Endodermal cell (in vitro differentiated cells): Measurements from ENCODE around the gene PKM. TPM values are rescaled to one million over a fixed set of nuclear protein-coding genes. Genes with fewer than 3 reads are reported as not detected.

Experiments used
- DNase-seq: peaks from one replicate; pipeline ENCODE4 v3.0.0-alpha.2; 2017
- H3K27ac ChIP-seq: 2 replicates; pipeline ENCODE4 v1.5.1; 2013; ENCODE audit warnings: mild to moderate bottlenecking, low read depth, low read length, moderate library complexity
- H3K27me3 ChIP-seq: 2 replicates; pipeline ENCODE4 v1.6.1; 2013; ENCODE audit warnings: mild to moderate bottlenecking, low read length, moderate library complexity; ENCODE audit not compliant: insufficient read depth, control insufficient read depth, poor library complexity, severe bottlenecking
- H3K36me3 ChIP-seq: 2 replicates; pipeline ENCODE4 v1.7.0; 2013; ENCODE audit warnings: mild to moderate bottlenecking, low read length, moderate library complexity; ENCODE audit not compliant: control insufficient read depth, insufficient read depth
- H3K4me1 ChIP-seq: one replicate; pipeline ENCODE4 v1.7.0; 2013; ENCODE audit warnings: low read length; ENCODE audit not compliant: control insufficient read depth, insufficient read depth
- H3K4me3 ChIP-seq: 2 replicates; pipeline ENCODE4 v1.5.1; 2013; ENCODE audit warnings: mild to moderate bottlenecking, low read length, moderate library complexity
- H3K9ac ChIP-seq: 2 replicates; pipeline ENCODE4 v1.6.1; 2013; ENCODE audit warnings: mild to moderate bottlenecking, low read length, moderate library complexity; ENCODE audit not compliant: poor library complexity, severe bottlenecking; ENCODE audit errors: extremely low read depth
- H3K9me3 ChIP-seq: 2 replicates; pipeline ENCODE4 v1.6.1; 2013; ENCODE audit warnings: mild to moderate bottlenecking, low read length, moderate library complexity; ENCODE audit not compliant: control insufficient read depth
- H3K27ac Mint-ChIP-seq: 2 replicates; pipeline ENCODE4 v1.8.0; 2020; ENCODE audit warnings: mixed read lengths
- H3K27me3 Mint-ChIP-seq: 2 replicates; pipeline ENCODE4 v1.8.0; 2021; ENCODE audit warnings: mild to moderate bottlenecking, mixed read lengths; ENCODE audit not compliant: insufficient read depth
- H3K36me3 Mint-ChIP-seq: 2 replicates; pipeline ENCODE4 v1.8.0; 2020; ENCODE audit warnings: low read depth, mixed read lengths
- H3K4me1 Mint-ChIP-seq: 2 replicates; pipeline ENCODE4 v1.8.0; 2020; ENCODE audit warnings: mixed read lengths
- H3K4me3 Mint-ChIP-seq: 2 replicates; pipeline ENCODE4 v1.8.0; 2020; ENCODE audit warnings: mild to moderate bottlenecking, moderate library complexity, mixed read lengths
- H3K9me3 Mint-ChIP-seq: 2 replicates; pipeline ENCODE4 v1.8.0; 2020; ENCODE audit warnings: mild to moderate bottlenecking, mixed read lengths
- WGBS, 2 experiments: methylation state at CpG; one replicate each; pipeline versions ENCODE4 v1.1.5 to v1.1.7; 2013; ENCODE audit warnings: missing lambda C conversion rate in 2 of 2, mixed read lengths in 1 of 2; ENCODE audit not compliant: insufficient coverage in 1 of 2, insufficient read length in 1 of 2; 5-methylcytosine and 5-hydroxymethylcytosine counted together
- total RNA-seq, 2 donors: library from RNA; stranded (reverse); fragmentation: NEBNext Ultra II Directional in 1 of 2; extraction: Animal tissue kit (Norgen Biotek cat#: 25700) in 1 of 2; gene quantifications; 2 replicates in 1 of 2; 3 replicates in 1 of 2; pipeline ENCODE4 v1.2.1, GENCODE V29; 2021
- TF ChIP-seq, protein P1 (sequence below): fragments of 200-600 bp; sonication (generic); conservative IDR thresholded peaks from 2 replicates; pipeline ENCODE4 v1.5.0; 2021; ENCODE audit warnings: antibody characterized with exemption, mild to moderate bottlenecking

PKM gene
- total RNA-seq, 2 donors from 2014 or later = 2,197 to 2,355 TPM

GRCh38 chr15:72272213-72272996 lies 41.4 kb upstream of the PKM start, which contains the start of gene PARP6:
TSS of gene PARP6 (minus strand) at chr15:72272554. CDS start at chr15:72267477, 5,077 bp downstream.
- H3K9me3 Mint-ChIP-seq = no peaks in the 10 kb centered on the region
- no peak within 1 kb of the TSS for H3K27ac ChIP-seq

DNA sequence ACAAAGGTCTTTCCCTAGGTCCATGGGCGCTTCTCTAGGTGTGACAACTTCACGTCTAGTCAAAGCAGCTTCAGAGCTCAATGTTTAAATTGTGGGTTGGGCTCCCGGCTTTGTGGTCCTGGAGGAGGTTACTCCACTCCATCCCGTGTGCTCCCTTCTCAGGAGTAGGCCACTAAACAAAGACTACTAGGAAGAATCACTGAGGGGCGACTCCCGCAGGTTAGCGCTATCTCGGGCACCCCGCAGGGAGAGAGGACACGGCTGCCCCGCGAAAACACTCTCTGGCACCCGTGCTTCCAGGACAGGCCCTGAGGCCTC lies 40.9 kb upstream of the PKM start:
- Mint-ChIP-seq H3K4me3 (peak overlapping the region; percentile 81), H3K27ac (peak overlapping the region; percentile 85), H3K36me3 (peaks cover 28% of the 10 kb centered on the region), H3K4me1 (peaks cover 23% of the 10 kb centered on the region), H3K9me3 (no peaks in the 10 kb centered on the region), H3K27me3 (peaks cover 25% of the 10 kb centered on the region)
- H3K27me3 ChIP-seq = peaks cover 28% of the 10 kb centered on the region
- H3K9ac ChIP-seq = peak overlapping the region; percentile 77
- DNase-seq = peak; percentile 81
- peak overlapping the region; percentile 82 for H3K4me3 ChIP-seq
- H3K36me3 ChIP-seq = peaks cover 40% of the 10 kb centered on the region
- no peaks in the 10 kb centered on the region for H3K9me3 ChIP-seq
- peaks cover 7% of the 10 kb centered on the region for H3K4me1 ChIP-seq
- TF ChIP-seq, protein P1, sequence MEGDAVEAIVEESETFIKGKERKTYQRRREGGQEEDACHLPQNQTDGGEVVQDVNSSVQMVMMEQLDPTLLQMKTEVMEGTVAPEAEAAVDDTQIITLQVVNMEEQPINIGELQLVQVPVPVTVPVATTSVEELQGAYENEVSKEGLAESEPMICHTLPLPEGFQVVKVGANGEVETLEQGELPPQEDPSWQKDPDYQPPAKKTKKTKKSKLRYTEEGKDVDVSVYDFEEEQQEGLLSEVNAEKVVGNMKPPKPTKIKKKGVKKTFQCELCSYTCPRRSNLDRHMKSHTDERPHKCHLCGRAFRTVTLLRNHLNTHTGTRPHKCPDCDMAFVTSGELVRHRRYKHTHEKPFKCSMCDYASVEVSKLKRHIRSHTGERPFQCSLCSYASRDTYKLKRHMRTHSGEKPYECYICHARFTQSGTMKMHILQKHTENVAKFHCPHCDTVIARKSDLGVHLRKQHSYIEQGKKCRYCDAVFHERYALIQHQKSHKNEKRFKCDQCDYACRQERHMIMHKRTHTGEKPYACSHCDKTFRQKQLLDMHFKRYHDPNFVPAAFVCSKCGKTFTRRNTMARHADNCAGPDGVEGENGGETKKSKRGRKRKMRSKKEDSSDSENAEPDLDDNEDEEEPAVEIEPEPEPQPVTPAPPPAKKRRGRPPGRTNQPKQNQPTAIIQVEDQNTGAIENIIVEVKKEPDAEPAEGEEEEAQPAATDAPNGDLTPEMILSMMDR = no peak
- no peak overlapping the region for H3K27ac ChIP-seq
- WGBS, 2 experiments = 5 to 8% methylated on average over 6 to 13 of the region's 13 CpGs

More at GRCh38 chr15:72272213-72272996, 41.4 kb upstream of the PKM start, which contains the start of gene PARP6:
- no peaks in the 10 kb centered on the region for H3K9me3 ChIP-seq
- Mint-ChIP-seq H3K36me3 (peaks cover 23% of the 10 kb centered on the region), H3K4me3 (peak within 1 kb of the TSS; percentile 81), H3K27me3 (peaks cover 31% of the 10 kb centered on the region), H3K4me1 (peaks cover 23% of the 10 kb centered on the region), H3K27ac (peak within 1 kb of the TSS; percentile 85)
- H3K4me1 ChIP-seq = peaks cover 7% of the 10 kb centered on the region
- TF ChIP-seq, protein P1 = peak; percentile 78
- 1 to 3% methylated on average over 16 to 82 of the region's 82 CpGs for WGBS, 2 experiments
- peaks cover 34% of the 10 kb centered on the region for H3K36me3 ChIP-seq
- H3K27me3 ChIP-seq = peaks cover 29% of the 10 kb centered on the region
- peak within 1 kb of the TSS; percentile 77 for H3K9ac ChIP-seq
- peak; percentile 99 for DNase-seq
- H3K4me3 ChIP-seq = peak within 1 kb of the TSS; percentile 82

DNA sequence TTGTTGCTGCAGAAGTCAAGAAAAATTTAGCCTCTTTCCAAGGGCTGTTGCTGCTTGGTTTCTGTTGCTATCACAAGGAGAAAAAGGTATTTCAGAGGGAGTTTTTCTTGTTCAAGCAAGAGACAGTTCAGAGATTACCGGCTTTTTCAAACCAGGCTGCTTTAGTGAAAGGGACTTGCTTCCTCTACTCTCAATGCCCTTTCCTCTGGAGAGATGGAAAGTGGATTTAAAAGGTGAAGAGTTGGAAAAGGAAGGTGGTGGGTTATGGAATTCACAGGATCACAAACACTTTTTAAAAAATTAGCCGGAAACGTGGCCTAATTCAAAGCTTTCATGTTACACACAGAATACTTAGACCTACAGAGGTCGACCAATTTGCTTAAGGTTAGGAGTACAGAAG lies 40.2 kb upstream of the PKM start:
- Mint-ChIP-seq H3K27ac (no peak overlapping the region), H3K4me1 (peaks cover 23% of the 10 kb centered on the region), H3K36me3 (peaks cover 34% of the 10 kb centered on the region), H3K9me3 (no peaks in the 10 kb centered on the region), H3K4me3 (peak overlapping the region; percentile 81), H3K27me3 (peaks cover 19% of the 10 kb centered on the region)
- 74 to 88% methylated on average over 3 to 4 of the region's 4 CpGs for WGBS, 2 experiments
- DNase-seq = no peak
- Histone ChIP-seq H3K9me3 (no peaks in the 10 kb centered on the region), H3K27me3 (peaks cover 23% of the 10 kb centered on the region), H3K9ac (peak overlapping the region; percentile 77), H3K27ac (no peak overlapping the region), H3K4me3 (peak overlapping the region; percentile 82), H3K4me1 (peaks cover 7% of the 10 kb centered on the region), H3K36me3 (peaks cover 46% of the 10 kb centered on the region)
- TF ChIP-seq, protein P1 = no peak
